WI38 (cell line): ENCODE results near the gene OR6J1.
"Not testable (repeated sequence)": the region's sequence is repeated elsewhere in the genome, so short reads cannot be mapped to it uniquely, and the experiment has no call there.

Experiments used
- H3K4me3 ChIP-seq: 2 replicates; pipeline ENCODE4 v1.5.1; 2011; ENCODE audit warnings: low read depth, mild to moderate bottlenecking, control low read depth, low read length
- CTCF ChIP-seq: IDR thresholded peaks from 2 replicates; pipeline ENCODE4 v1.5.1; 2012; ENCODE audit warnings: low read depth, mild to moderate bottlenecking, control low read depth, low read length

Gene OR6J1

GRCh38 chr14:22622255-22622654 is 21.9 kb downstream of the OR6J1 start:
- TF ChIP-seq CTCF, result no peak
- H3K4me3 ChIP-seq, result no peak overlapping the region

- H3K4me3 ChIP-seq, result not testable (repeated sequence)
These were observed 28.4 kb downstream of the OR6J1 start for GRCh38 chr14:22615765-22616164.

- no peak for TF ChIP-seq CTCF
These were observed 29.8 kb downstream of the OR6J1 start for GRCh38 chr14:22614240-22614799.

GRCh38 chr14:22613736-22614239 is 30.4 kb downstream of the OR6J1 start:
- no peak overlapping the region for H3K4me3 ChIP-seq
- TF ChIP-seq CTCF, result no peak

More at GRCh38 chr14:22614240-22614799, 29.8 kb downstream of the OR6J1 start:
- H3K4me3 ChIP-seq, result no peak overlapping the region

GRCh38 chr14:22613106-22613695 is 31.0 kb downstream of the OR6J1 start:
- no peak overlapping the region for H3K4me3 ChIP-seq
- 0 out of 2 replicates have a peak, but pooled peaks have one; percentile 5 for TF ChIP-seq CTCF

GRCh38 chr14:22610931-22611330 is 33.2 kb downstream of the OR6J1 start:
- no peak for TF ChIP-seq CTCF
- no peak overlapping the region for H3K4me3 ChIP-seq

GRCh38 chr14:22607291-22607690 is 36.9 kb downstream of the OR6J1 start:
- TF ChIP-seq CTCF, result no peak
- no peak overlapping the region for H3K4me3 ChIP-seq

GRCh38 chr14:22606380-22606779 is 37.8 kb downstream of the OR6J1 start:
- no peak for TF ChIP-seq CTCF
- H3K4me3 ChIP-seq, result no peak overlapping the region
